H9 (cell line): ENCODE measurements around the gene MFN2. TPM values are rescaled to one million over a fixed set of nuclear protein-coding genes. Genes with fewer than 3 reads are reported as not detected.

Source experiments
- DNase-seq: peaks from one replicate; pipeline ENCODE4 v3.0.0-alpha.2; 2017
- H2AFZ ChIP-seq: one replicate; pipeline ENCODE4 v1.6.1; 2013; ENCODE audit warnings: mild to moderate bottlenecking, low read length, control low read depth, moderate library complexity
- H2AK5ac ChIP-seq: 2 replicates; pipeline ENCODE4 v1.6.1; 2013; ENCODE audit warnings: low read length, control low read depth, mixed read lengths; ENCODE audit not compliant: insufficient read length
- H2BK120ac ChIP-seq: one replicate; pipeline ENCODE4 v1.6.1; 2013; ENCODE audit warnings: low read depth, mild to moderate bottlenecking, low read length, control low read depth, inconsistent platforms; ENCODE audit not compliant: poor library complexity, severe bottlenecking
- H2BK12ac ChIP-seq: 2 replicates; pipeline ENCODE4 v1.6.1; 2013; ENCODE audit warnings: low read length, control low read depth, mixed read lengths, low read depth; ENCODE audit not compliant: insufficient read length
- H2BK15ac ChIP-seq: 2 replicates; pipeline ENCODE4 v1.6.1; 2013; ENCODE audit warnings: low read depth, low read length, control low read depth
- H2BK20ac ChIP-seq: one replicate; pipeline ENCODE4 v1.6.1; 2013; ENCODE audit warnings: low read depth, mild to moderate bottlenecking, low read length, control low read depth, inconsistent platforms; ENCODE audit not compliant: poor library complexity, severe bottlenecking
- H2BK5ac ChIP-seq: 2 replicates; pipeline ENCODE4 v1.6.1; 2013; ENCODE audit warnings: low read length, control low read depth, mixed read lengths; ENCODE audit not compliant: insufficient read length
- H3K14ac ChIP-seq: 2 replicates; pipeline ENCODE4 v1.6.1; 2013; ENCODE audit warnings: low read length, control low read depth; ENCODE audit not compliant: insufficient read depth
- H3K18ac ChIP-seq: 2 replicates; pipeline ENCODE4 v1.6.1; 2013; ENCODE audit warnings: low read depth, mild to moderate bottlenecking, mixed read lengths, low read length, control low read depth; ENCODE audit not compliant: insufficient read length
- H3K23ac ChIP-seq: 2 replicates; pipeline ENCODE4 v1.6.1; 2013; ENCODE audit warnings: low read length, control low read depth, mixed read lengths, low read depth; ENCODE audit not compliant: insufficient read length
- H3K23me2 ChIP-seq: 2 replicates; pipeline ENCODE4 v1.6.1; 2013; ENCODE audit warnings: low read depth, mild to moderate bottlenecking, mixed read lengths, low read length, control low read depth; ENCODE audit not compliant: insufficient read length, poor library complexity, severe bottlenecking
- H3K27ac ChIP-seq: 2 replicates; pipeline ENCODE4 v1.5.1; 2013; ENCODE audit warnings: low read length, control low read depth, mixed read lengths, low read depth; ENCODE audit not compliant: insufficient read length
- H3K27me3 ChIP-seq: 2 replicates; pipeline ENCODE4 v1.6.1; 2013; ENCODE audit warnings: low read length, control low read depth, inconsistent platforms; ENCODE audit not compliant: insufficient read depth
- H3K4ac ChIP-seq: 2 replicates; pipeline ENCODE4 v1.6.1; 2013; ENCODE audit warnings: low read depth, mild to moderate bottlenecking, control low read depth, inconsistent platforms, low read length, moderate library complexity
- H3K4me1 ChIP-seq: 2 replicates; pipeline ENCODE4 v1.6.1; 2013; ENCODE audit warnings: low read length, control low read depth, inconsistent platforms; ENCODE audit not compliant: insufficient read depth
- H3K4me2 ChIP-seq: 2 replicates; pipeline ENCODE4 v1.6.1; 2013; ENCODE audit warnings: low read length, control low read depth, mixed read lengths; ENCODE audit not compliant: insufficient read length, insufficient read depth
- H3K56ac ChIP-seq: 2 replicates; pipeline ENCODE4 v1.6.1; 2013; ENCODE audit warnings: low read depth, mild to moderate bottlenecking, mixed read lengths, low read length, control low read depth; ENCODE audit not compliant: insufficient read length
- H3K79me1 ChIP-seq: 2 replicates; pipeline ENCODE4 v1.6.1; 2013; ENCODE audit warnings: low read depth, mild to moderate bottlenecking, moderate library complexity, low read length, control low read depth, inconsistent platforms; ENCODE audit not compliant: insufficient read depth, poor library complexity, severe bottlenecking
- H3K79me2 ChIP-seq: 2 replicates; pipeline ENCODE4 v1.6.1; 2013; ENCODE audit warnings: low read length, control low read depth, inconsistent platforms; ENCODE audit not compliant: insufficient read depth
- H3K9ac ChIP-seq: 2 replicates; pipeline ENCODE4 v1.6.1; 2013; ENCODE audit warnings: low read length, control low read depth, mixed read lengths; ENCODE audit not compliant: insufficient read length; ENCODE audit errors: extremely low read depth
- H3K9me3 ChIP-seq: one replicate; pipeline ENCODE4 v1.6.1; 2013; ENCODE audit warnings: low read depth, low read length, inconsistent platforms; ENCODE audit not compliant: control insufficient read depth
- H3T11ph ChIP-seq: one replicate; pipeline ENCODE4 v1.6.1; 2013; ENCODE audit warnings: mild to moderate bottlenecking, low read length, control low read depth, inconsistent platforms
- H4K20me1 ChIP-seq: one replicate; pipeline ENCODE4 v1.6.1; 2013; ENCODE audit not compliant: control insufficient read depth, insufficient read length, insufficient read depth
- H4K5ac ChIP-seq: 2 replicates; pipeline ENCODE4 v1.6.1; 2013; ENCODE audit warnings: low read depth, mild to moderate bottlenecking, mixed read lengths, low read length, control low read depth; ENCODE audit not compliant: insufficient read length
- H4K8ac ChIP-seq: replicated peaks from 2 replicates; pipeline ENCODE4 v1.6.1; 2013; ENCODE audit warnings: low read length, control low read depth, mixed read lengths, low read depth; ENCODE audit not compliant: insufficient read length
- H4K91ac ChIP-seq: 2 replicates; pipeline ENCODE4 v1.6.1; 2013; ENCODE audit warnings: low read depth, mild to moderate bottlenecking, moderate library complexity, mixed read lengths, low read length, control low read depth; ENCODE audit not compliant: insufficient read length
- H3K27ac Mint-ChIP-seq, 3 experiments: 2 replicates in 2 of 3; 3 replicates in 1 of 3; pipeline ENCODE4 v1.8.0; 2020 to 2021; ENCODE audit warnings: mixed read lengths in 3 of 3, mild to moderate bottlenecking in 1 of 3, moderate library complexity in 1 of 3
- H3K27me3 Mint-ChIP-seq: 2 replicates; pipeline ENCODE4 v1.8.0; 2021; ENCODE audit warnings: low read depth, mild to moderate bottlenecking, moderate library complexity, mixed read lengths
- H3K36me3 Mint-ChIP-seq, 3 experiments: 2 replicates in 2 of 3; 3 replicates in 1 of 3; pipeline ENCODE4 v1.8.0; 2020 to 2021; ENCODE audit warnings: low read depth in 3 of 3, mixed read lengths in 3 of 3; ENCODE audit not compliant: insufficient read depth in 1 of 3
- H3K4me1 Mint-ChIP-seq, 2 experiments: 2 replicates each; pipeline ENCODE4 v1.8.0; 2020; ENCODE audit warnings: mixed read lengths in 2 of 2
- H3K4me3 Mint-ChIP-seq, 2 experiments: 2 replicates in 1 of 2; 3 replicates in 1 of 2; pipeline ENCODE4 v1.8.0; 2020 to 2021; ENCODE audit warnings: mild to moderate bottlenecking in 2 of 2, mixed read lengths in 2 of 2, moderate library complexity in 1 of 2
- H3K9me3 Mint-ChIP-seq, 2 experiments: 2 replicates in 1 of 2; 3 replicates in 1 of 2; pipeline ENCODE4 v1.8.0; 2020; ENCODE audit warnings: mild to moderate bottlenecking in 2 of 2, mixed read lengths in 2 of 2, moderate library complexity in 1 of 2
- WGBS: extraction: QIAGEN DNeasy Blood & Tissue Kit; methylation state at CpG from one replicate; pipeline ENCODE4 v1.1.7; 2013; ENCODE audit warnings: missing lambda C conversion rate, low lambda C conversion rate, mixed read lengths; ENCODE audit not compliant: insufficient read length; ENCODE audit errors: extremely low coverage; 5-methylcytosine and 5-hydroxymethylcytosine counted together
- total RNA-seq: library from RNA; stranded (reverse); gene quantifications from 2 replicates; pipeline ENCODE4 v1.2.1, GENCODE V29; 2021
- TF ChIP-seq, protein P1 (sequence below): fragments of 200-600 bp; sonication (generic); conservative IDR thresholded peaks from 3 replicates; pipeline ENCODE4 v1.8.0; 2021; ENCODE audit warnings: antibody characterized with exemption, mild to moderate bottlenecking

Gene MFN2
- total RNA-seq, 1 experiment from 2014 or later = 61.4 TPM

DNA sequence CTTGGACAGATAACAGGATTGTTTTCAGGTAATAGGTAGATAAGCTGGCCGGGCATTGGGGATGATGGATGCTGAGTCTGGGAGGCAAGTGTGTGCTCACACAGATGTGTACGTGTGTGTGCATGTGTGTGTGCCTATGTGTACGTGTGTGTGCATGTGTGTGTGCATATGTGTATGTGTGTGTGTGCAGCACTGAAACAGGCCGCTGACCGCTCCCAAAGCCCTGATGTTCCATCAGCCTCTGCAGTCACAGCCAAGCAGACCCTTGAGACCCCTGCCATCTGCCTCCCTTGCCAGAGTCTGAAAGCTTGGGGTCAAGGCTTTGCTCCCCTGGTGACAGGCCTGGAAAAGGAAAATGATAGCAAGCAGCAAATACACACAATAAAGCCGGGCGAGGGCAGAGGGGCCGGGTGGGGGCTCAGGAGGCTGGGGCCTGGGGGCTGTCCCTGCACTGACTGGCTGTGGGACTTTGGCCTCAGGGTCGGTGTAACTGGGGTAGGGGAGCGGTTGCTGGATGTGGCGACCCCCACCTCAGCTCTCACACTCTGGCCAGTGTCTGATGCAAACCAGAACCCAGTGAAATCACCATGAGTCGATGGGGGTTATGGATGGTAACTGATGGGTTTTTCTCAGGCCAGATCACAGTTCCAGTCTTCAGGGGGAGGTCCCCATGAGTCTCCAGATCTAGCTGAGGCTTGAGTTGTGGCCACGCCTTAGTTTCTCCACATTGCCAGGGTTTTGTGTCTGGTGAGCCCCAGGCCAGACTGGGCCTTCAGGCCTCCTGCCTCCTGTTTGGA is 73.7 kb downstream of the MFN2 start:
- Histone ChIP-seq H2BK12ac (no peak overlapping the region), H3K27ac (no peak overlapping the region), H3K79me1 (no peaks in the 10 kb centered on the region), H3K4me1 (no peaks in the 10 kb centered on the region), H3K18ac (no peak overlapping the region), H2BK5ac (no peak overlapping the region), H3K23ac (no peak overlapping the region), H3K4ac (no peak overlapping the region), H3K9me3 (no peaks in the 10 kb centered on the region), H2AK5ac (no peak overlapping the region), H3K56ac (no peak overlapping the region), H3K23me2 (no peaks in the 10 kb centered on the region), H4K20me1 (peaks cover 2% of the 10 kb centered on the region), H4K5ac (no peak overlapping the region), H3K79me2 (no peaks in the 10 kb centered on the region), H3T11ph (no peak overlapping the region), H2BK15ac (no peak overlapping the region), H3K9ac (no peak overlapping the region), H2BK120ac (no peak overlapping the region), H4K8ac (no peak overlapping the region), H3K14ac (no peak overlapping the region), H4K91ac (no peak overlapping the region), H3K4me2 (no peak overlapping the region), H3K27me3 (no peaks in the 10 kb centered on the region), H2AFZ (no peak overlapping the region), H2BK20ac (no peak overlapping the region)
- Mint-ChIP-seq H3K9me3 (no peaks in the 10 kb centered on the region; a peak in 1 of 5 replicates), H3K36me3 (peaks cover 0 to 2% (median 0%) of the 10 kb centered on the region in 3 experiments; a peak in 1 of 7 replicates), H3K27me3 (peaks cover 5% of the 10 kb centered on the region), H3K27ac (peak overlapping the region in 1 of 3 experiments; percentile 80; a peak in 1 of 7 replicates), H3K4me3 (no peak overlapping the region), H3K4me1 (peaks cover 13 to 19% of the 10 kb centered on the region in 2 experiments)
- DNase-seq = no peak
- TF ChIP-seq, protein P1, sequence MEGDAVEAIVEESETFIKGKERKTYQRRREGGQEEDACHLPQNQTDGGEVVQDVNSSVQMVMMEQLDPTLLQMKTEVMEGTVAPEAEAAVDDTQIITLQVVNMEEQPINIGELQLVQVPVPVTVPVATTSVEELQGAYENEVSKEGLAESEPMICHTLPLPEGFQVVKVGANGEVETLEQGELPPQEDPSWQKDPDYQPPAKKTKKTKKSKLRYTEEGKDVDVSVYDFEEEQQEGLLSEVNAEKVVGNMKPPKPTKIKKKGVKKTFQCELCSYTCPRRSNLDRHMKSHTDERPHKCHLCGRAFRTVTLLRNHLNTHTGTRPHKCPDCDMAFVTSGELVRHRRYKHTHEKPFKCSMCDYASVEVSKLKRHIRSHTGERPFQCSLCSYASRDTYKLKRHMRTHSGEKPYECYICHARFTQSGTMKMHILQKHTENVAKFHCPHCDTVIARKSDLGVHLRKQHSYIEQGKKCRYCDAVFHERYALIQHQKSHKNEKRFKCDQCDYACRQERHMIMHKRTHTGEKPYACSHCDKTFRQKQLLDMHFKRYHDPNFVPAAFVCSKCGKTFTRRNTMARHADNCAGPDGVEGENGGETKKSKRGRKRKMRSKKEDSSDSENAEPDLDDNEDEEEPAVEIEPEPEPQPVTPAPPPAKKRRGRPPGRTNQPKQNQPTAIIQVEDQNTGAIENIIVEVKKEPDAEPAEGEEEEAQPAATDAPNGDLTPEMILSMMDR = no peak
- no CpG with 5 or more reads among the region's 13 CpGs for WGBS
